ENCODE results near the gene SERPINB12.

DNA sequence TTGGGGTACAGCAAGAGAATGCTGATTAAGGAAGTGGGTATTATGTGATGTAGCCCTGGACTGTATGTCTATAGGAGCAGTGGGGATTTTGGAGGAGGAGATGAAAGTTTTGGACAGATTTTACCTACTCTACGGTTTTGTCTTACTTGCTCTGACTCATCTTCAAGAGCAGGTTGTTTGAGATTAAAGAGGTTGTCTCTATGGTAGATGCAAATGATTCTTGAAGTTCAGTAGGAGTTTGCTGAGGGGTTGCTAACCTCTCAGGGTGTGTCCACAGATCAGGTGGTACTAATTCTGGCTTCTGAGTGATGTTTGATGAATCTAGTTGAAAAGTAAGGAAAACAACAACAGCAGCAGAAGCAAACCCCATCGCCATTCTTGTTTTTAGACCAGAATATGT, 9.7 kb upstream of the SERPINB12 start:
- TF ChIP-seq POLR2A (IDR thresholded peaks at IDR 0.05) = no peak
- TF ChIP-seq, protein P1, sequence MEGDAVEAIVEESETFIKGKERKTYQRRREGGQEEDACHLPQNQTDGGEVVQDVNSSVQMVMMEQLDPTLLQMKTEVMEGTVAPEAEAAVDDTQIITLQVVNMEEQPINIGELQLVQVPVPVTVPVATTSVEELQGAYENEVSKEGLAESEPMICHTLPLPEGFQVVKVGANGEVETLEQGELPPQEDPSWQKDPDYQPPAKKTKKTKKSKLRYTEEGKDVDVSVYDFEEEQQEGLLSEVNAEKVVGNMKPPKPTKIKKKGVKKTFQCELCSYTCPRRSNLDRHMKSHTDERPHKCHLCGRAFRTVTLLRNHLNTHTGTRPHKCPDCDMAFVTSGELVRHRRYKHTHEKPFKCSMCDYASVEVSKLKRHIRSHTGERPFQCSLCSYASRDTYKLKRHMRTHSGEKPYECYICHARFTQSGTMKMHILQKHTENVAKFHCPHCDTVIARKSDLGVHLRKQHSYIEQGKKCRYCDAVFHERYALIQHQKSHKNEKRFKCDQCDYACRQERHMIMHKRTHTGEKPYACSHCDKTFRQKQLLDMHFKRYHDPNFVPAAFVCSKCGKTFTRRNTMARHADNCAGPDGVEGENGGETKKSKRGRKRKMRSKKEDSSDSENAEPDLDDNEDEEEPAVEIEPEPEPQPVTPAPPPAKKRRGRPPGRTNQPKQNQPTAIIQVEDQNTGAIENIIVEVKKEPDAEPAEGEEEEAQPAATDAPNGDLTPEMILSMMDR (IDR thresholded peaks at IDR 0.05) = no peak
